Activated T-cell treated with anti-CD3 and anti-CD28 coated beads, Interleukin-2, amount 50 U/mL, for 1 hour (primary cell): Measurements from ENCODE around the gene ZDHHC14.
"Not testable (repeated sequence)": the region's sequence is repeated elsewhere in the genome, so short reads cannot be mapped to it uniquely, and the experiment has no call there.

Source experiments
- DNase-seq: peaks from one replicate; pipeline ENCODE4 v3.0.0-alpha.2; 2020

Gene ZDHHC14

GRCh38 chr6:157447735-157448134 lies 66.7 kb downstream of the ZDHHC14 start:
- no peak for DNase-seq

GRCh38 chr6:157449610-157450009 lies 68.6 kb downstream of the ZDHHC14 start:
- DNase-seq: no peak

- DNase-seq: no peak
These were observed 70.1 kb downstream of the ZDHHC14 start for GRCh38 chr6:157450931-157451742.

GRCh38 chr6:157452096-157452495 lies 71.1 kb downstream of the ZDHHC14 start:
- DNase-seq: no peak

GRCh38 chr6:157453131-157453530 lies 72.1 kb downstream of the ZDHHC14 start:
- DNase-seq: no peak

- DNase-seq: no peak
These were observed 73.0 kb downstream of the ZDHHC14 start for GRCh38 chr6:157453978-157454377.

- DNase-seq: no peak
These were observed 74.0 kb downstream of the ZDHHC14 start for GRCh38 chr6:157454762-157455714.

- DNase-seq: no peak
These were observed 74.9 kb downstream of the ZDHHC14 start for GRCh38 chr6:157455731-157456523.

- DNase-seq: no peak
These were observed 75.5 kb downstream of the ZDHHC14 start for GRCh38 chr6:157456524-157456829.

GRCh38 chr6:157457787-157458186 lies 76.8 kb downstream of the ZDHHC14 start:
- DNase-seq: no peak

- no peak for DNase-seq
These were observed 78.3 kb downstream of the ZDHHC14 start for GRCh38 chr6:157459327-157459726.

GRCh38 chr6:157460182-157460999 lies 79.4 kb downstream of the ZDHHC14 start:
- no peak for DNase-seq

GRCh38 chr6:157461000-157461915 lies 80.3 kb downstream of the ZDHHC14 start:
- no peak for DNase-seq

- DNase-seq: no peak
These were observed 82.2 kb downstream of the ZDHHC14 start for GRCh38 chr6:157462956-157463742.

- DNase-seq: not testable (repeated sequence)
These were observed 82.7 kb downstream of the ZDHHC14 start for GRCh38 chr6:157463743-157464135.

GRCh38 chr6:157464653-157465535 lies 83.9 kb downstream of the ZDHHC14 start:
- DNase-seq: no peak

- DNase-seq: no peak
These were observed 85.3 kb downstream of the ZDHHC14 start for GRCh38 chr6:157466342-157466648.

GRCh38 chr6:157467339-157467738 lies 86.3 kb downstream of the ZDHHC14 start:
- DNase-seq: not testable (repeated sequence)

GRCh38 chr6:157468054-157468453 lies 87.1 kb downstream of the ZDHHC14 start:
- DNase-seq: no peak
